Hepatic stellate cell (primary cell): ENCODE results near the gene TMC5.
"Not testable (repeated sequence)": the region's sequence is repeated elsewhere in the genome, so short reads cannot be mapped to it uniquely, and the experiment has no call there.

Experiments used
- DNase-seq: peaks from one replicate; pipeline ENCODE4 v3.0.0; 2011; ENCODE audit warnings: low spot score

Gene TMC5

GRCh38 chr16:19417640-19418039, at the start of gene TMC5:
Gene TMC5, plus strand, starts transcription at chr16:19417883. Its CDS starts 22,156 bp downstream, at chr16:19440039.
- no peak for DNase-seq

GRCh38 chr16:19372541-19372940, 45.1 kb upstream of the TMC5 start:
- not testable (repeated sequence) for DNase-seq

- DNase-seq: no peak
Observed at GRCh38 chr16:19374402-19374801, 43.3 kb upstream of the TMC5 start.

- DNase-seq: peak; percentile 53
Observed at GRCh38 chr16:19375561-19376158, 42.0 kb upstream of the TMC5 start.

- DNase-seq: no peak
Observed at GRCh38 chr16:19377864-19378263, 39.8 kb upstream of the TMC5 start.

- no peak for DNase-seq
Observed at GRCh38 chr16:19378511-19378910, 39.2 kb upstream of the TMC5 start.

GRCh38 chr16:19379838-19380237, 37.8 kb upstream of the TMC5 start:
- no peak for DNase-seq

- no peak for DNase-seq
Observed at GRCh38 chr16:19380328-19380727, 37.4 kb upstream of the TMC5 start.

GRCh38 chr16:19382084-19382801, 35.4 kb upstream of the TMC5 start:
- DNase-seq: no peak

GRCh38 chr16:19382887-19383816, 34.5 kb upstream of the TMC5 start:
- DNase-seq: no peak

- DNase-seq: no peak
Observed at GRCh38 chr16:19384656-19385055, 33.0 kb upstream of the TMC5 start.

GRCh38 chr16:19386525-19386924, 31.2 kb upstream of the TMC5 start:
- DNase-seq: no peak

GRCh38 chr16:19389246-19389645, 28.4 kb upstream of the TMC5 start:
- no peak for DNase-seq

GRCh38 chr16:19391185-19391776, 26.4 kb upstream of the TMC5 start:
- not testable (repeated sequence) for DNase-seq

- no peak for DNase-seq
Observed at GRCh38 chr16:19392352-19392751, 25.3 kb upstream of the TMC5 start.

GRCh38 chr16:19393226-19394111, 24.2 kb upstream of the TMC5 start:
- no peak for DNase-seq

GRCh38 chr16:19395646-19396267, 21.9 kb upstream of the TMC5 start:
- DNase-seq: not testable (repeated sequence)

GRCh38 chr16:19396555-19397011, 21.1 kb upstream of the TMC5 start:
- no peak for DNase-seq

GRCh38 chr16:19397373-19397772, 20.3 kb upstream of the TMC5 start:
- not testable (repeated sequence) for DNase-seq

GRCh38 chr16:19400711-19401110, 17.0 kb upstream of the TMC5 start:
- DNase-seq: no peak
